Brain microvascular endothelial cell (primary cell): Measurements from ENCODE around the gene HES5.

Source experiments
- DNase-seq: peaks from one replicate; pipeline ENCODE4 v3.0.0-alpha.2; 2020
- H3K27ac ChIP-seq: fragments of 250-450 bp; sonication (Bioruptor Pico); 2 replicates; pipeline ENCODE4 v1.5.1; 2020; ENCODE audit warnings: mild to moderate bottlenecking, moderate library complexity
- H3K27me3 ChIP-seq: fragments of 250-450 bp; sonication (Bioruptor Pico); replicated peaks from 2 replicates; pipeline ENCODE4 v1.5.1; 2020; ENCODE audit warnings: mild to moderate bottlenecking
- H3K36me3 ChIP-seq: fragments of 250-450 bp; sonication (Bioruptor Pico); replicated peaks from 2 replicates; pipeline ENCODE4 v1.5.1; 2020; ENCODE audit warnings: mild to moderate bottlenecking
- H3K4me3 ChIP-seq: 2 replicates; pipeline ENCODE4 v1.5.1; 2011; ENCODE audit warnings: low read depth, mild to moderate bottlenecking, control low read depth, low read length, moderate library complexity
- CTCF ChIP-seq: IDR thresholded peaks from 2 replicates; pipeline ENCODE4 v1.5.1; 2011; ENCODE audit warnings: low read depth, mild to moderate bottlenecking, moderate library complexity, low read length, control low read depth, inconsistent platforms; ENCODE audit errors: missing control alignments
- in situ Hi-C: cut with HindIII; loops from 2 replicates; pipeline ENCODE4 v1.10.0; 2017; ENCODE audit warnings: low sequenced_read_pairs, low pct_ligation_motif_present

HES5 gene

GRCh38 chr1:2501820-2502119 is 28.3 kb downstream of the HES5 start:
- no peak for TF ChIP-seq CTCF
- no peak overlapping the region for H3K4me3 ChIP-seq
- in situ Hi-C loops = loop anchor here (25.0 kb wide), 1 partner anchor 89 kb away; the partner anchor contains the start of gene PEX10
- no peak overlapping the region for H3K27ac ChIP-seq
- DNase-seq = no peak
- no peaks in the 10 kb centered on the region for H3K27me3 ChIP-seq
- H3K36me3 ChIP-seq = no peaks in the 10 kb centered on the region

GRCh38 chr1:2501041-2501819 is 28.8 kb downstream of the HES5 start:
- no peak for TF ChIP-seq CTCF
- Histone ChIP-seq H3K36me3 (no peaks in the 10 kb centered on the region), H3K27ac (no peak overlapping the region), H3K4me3 (no peak overlapping the region), H3K27me3 (no peaks in the 10 kb centered on the region)
- no peak for DNase-seq
- in situ Hi-C loops = loop anchor here (25.0 kb wide), 1 partner anchor 89 kb away; the partner anchor contains the start of gene PEX10

- in situ Hi-C loops = loop anchor here (25.0 kb wide), 1 partner anchor 88 kb away; the partner anchor contains the start of gene PEX10
- Histone ChIP-seq H3K36me3 (no peaks in the 10 kb centered on the region), H3K27me3 (no peaks in the 10 kb centered on the region), H3K4me3 (no peak overlapping the region), H3K27ac (no peak overlapping the region)
- TF ChIP-seq CTCF = no peak
- DNase-seq = no peak
These were observed 30.0 kb downstream of the HES5 start for GRCh38 chr1:2499986-2500596.

- no peak for DNase-seq
- in situ Hi-C loops = no loop called here
- Histone ChIP-seq H3K36me3 (no peaks in the 10 kb centered on the region), H3K27ac (no peak overlapping the region), H3K27me3 (no peaks in the 10 kb centered on the region), H3K4me3 (no peak overlapping the region)
- no peak for TF ChIP-seq CTCF
These were observed 30.8 kb downstream of the HES5 start for GRCh38 chr1:2499260-2499659.

- Histone ChIP-seq H3K27me3 (no peaks in the 10 kb centered on the region), H3K27ac (no peak overlapping the region), H3K4me3 (no peak overlapping the region), H3K36me3 (no peaks in the 10 kb centered on the region)
- in situ Hi-C loops = no loop called here
- DNase-seq = no peak
- TF ChIP-seq CTCF = no peak
These were observed 31.4 kb downstream of the HES5 start for GRCh38 chr1:2498648-2499047.
